GM21737 (cell line): Measurements from ENCODE around the gene C9orf40.

Experiments used
- ATAC-seq: cut with Tn5 transposase; IDR thresholded peaks from one replicate; pipeline ENCODE4 v1.9.1; 2021; ENCODE audit warnings: mild to moderate bottlenecking, moderate library complexity; ENCODE audit not compliant: unreplicated experiment

The C9orf40 gene

DNA sequence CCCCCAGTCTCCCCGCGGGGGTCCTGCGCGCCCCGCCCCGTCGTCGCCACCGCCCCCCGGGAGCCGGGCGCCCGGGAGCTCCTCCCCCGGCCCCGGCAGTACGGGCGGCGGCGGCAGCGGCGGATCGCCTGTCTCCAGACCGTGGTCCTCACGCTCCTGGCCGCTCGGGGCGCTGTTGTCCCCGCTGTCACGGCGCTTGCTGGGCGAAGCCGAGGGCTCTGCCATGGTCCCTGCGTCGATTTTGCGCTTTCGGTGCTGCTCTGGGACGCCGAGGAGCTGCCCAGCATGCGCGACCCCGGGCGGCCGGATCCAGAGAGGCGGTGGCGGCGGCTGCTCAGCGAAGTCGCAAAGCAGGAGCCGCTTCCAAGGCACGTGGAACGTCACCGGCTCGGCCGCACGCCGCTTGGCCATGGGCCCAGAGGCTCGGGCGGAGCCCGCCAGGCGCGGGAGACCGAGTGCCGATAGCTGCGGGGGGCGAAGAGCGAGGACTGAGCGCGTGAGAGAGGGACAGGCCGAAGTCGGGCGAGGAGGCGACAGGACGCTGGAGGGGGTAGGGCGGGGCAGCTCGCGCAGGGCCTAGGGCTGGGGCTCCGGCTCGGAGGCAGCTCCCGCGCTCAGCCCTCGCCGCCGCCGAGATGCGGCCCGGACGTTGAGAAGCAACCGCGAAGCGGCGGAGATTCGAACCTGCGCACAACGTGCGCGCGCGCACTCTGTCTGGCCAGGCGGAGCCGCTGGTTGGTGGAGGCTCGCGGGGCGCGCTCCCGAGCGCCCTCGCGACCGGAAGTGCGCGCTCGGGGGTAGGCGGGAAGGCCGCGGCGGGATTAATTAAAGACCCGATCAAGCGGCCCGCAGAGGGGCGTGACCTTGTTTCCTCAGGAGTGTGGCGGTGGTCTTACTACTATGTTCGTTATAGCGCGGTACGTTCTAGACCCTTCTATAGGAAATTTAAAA lies at the start of gene C9orf40:
Gene C9orf40, minus strand, starts transcription at position 712 of the 951 bp plus-strand sequence. Its CDS starts 301 bp downstream, at position 411.
- peak; percentile 91 for ATAC-seq

- peak; percentile 87 for ATAC-seq
Measured at GRCh38 chr9:75001719-75002421, 49.2 kb upstream of the C9orf40 start.

DNA sequence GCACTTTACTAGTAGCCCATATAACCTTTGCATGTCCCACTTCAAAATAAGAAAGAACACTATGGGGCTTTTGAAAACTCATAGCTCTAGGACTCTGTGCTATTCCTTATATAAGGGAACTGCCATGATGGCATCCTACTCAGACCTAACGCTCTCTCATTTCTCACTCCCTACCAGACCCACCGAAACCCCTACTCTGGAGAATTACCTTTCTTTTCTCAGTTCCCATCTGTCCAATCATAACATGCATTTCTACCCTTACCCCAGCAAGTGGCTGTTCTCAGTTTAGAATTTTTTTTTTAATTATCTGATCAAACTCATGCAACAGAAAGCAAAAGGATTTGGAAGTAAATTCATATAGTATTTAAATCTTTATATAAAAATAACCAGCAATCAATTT lies 48.1 kb upstream of the C9orf40 start:
- no peak for ATAC-seq

DNA sequence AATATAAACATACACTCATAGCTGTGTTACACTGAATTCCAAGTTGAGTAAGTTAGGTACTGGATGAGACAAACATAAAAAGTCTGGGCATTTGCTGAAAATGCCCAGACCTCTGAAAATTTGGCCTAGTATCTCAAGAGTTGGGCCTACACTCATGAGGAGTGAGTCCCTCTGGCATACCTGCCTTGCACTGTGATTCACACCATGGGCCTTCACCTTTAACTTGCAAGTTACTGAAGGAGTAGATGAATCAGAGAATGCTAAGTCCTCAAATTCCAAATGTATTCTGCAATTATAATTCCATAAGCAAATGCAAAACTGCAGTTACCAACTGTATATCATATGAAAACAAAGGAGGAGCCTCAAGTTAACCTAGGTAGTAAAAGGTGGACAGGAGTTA lies 32.3 kb upstream of the C9orf40 start:
- no peak for ATAC-seq

DNA sequence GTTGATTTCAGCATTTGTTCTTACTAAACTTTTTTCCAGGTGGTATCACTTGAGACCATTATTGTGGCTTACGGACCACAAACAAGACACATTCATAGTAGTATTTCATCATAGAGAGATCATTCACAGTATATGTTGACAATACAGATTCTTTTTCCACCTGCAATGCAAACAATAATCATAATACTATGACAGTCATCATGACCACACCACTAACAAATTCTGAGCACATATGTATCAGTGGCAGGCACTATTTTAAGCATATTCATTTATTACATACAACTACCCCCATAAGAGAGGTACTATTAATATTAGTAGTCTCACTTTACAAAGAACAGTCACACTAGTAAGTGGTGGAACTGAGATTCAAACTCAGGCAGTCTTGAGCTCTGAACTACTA lies 31.0 kb upstream of the C9orf40 start:
- ATAC-seq = no peak

- ATAC-seq = no peak
Measured at GRCh38 chr9:74979844-74980243, 27.1 kb upstream of the C9orf40 start.

DNA sequence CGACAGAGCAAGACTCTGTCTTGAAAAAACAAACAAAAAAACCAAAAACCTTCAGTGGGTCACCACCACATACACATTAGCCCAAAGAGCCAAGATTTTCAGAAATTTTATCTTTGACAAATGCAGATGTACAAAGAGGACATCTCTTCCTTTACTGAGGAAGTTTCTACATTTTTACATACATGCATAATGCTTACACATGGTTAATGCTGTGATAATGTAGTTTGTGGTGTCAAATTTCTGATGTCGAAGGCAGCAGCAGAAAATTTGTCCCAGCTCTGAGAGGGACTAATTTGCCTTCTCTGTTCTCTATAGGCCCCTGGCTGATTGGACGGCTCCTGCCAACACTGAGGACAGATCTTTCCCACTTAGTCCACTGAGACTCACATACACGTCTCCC lies 24.6 kb upstream of the C9orf40 start:
- no peak for ATAC-seq

DNA sequence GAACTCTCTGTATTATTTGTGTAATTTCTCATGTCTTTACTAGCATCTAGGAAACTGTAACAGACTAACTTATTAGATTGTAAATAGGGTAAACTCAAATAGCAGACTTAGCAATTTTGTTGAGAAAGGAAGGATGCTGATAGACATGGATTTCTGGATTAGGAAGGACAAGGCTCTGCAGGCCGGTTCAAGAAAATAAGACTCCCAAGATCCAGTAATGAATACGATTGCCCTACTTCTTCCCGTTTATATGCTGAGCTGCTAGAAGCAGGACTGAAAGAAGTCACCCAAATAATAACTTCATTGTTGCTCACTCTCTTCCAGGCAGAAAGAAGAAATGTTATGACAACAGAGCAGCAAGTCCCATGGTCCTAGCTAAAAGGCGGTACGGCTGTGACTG lies 22.8 kb upstream of the C9orf40 start:
- ATAC-seq = no peak

GRCh38 chr9:74974558-74974957 lies 21.8 kb upstream of the C9orf40 start:
- ATAC-seq = no peak

DNA sequence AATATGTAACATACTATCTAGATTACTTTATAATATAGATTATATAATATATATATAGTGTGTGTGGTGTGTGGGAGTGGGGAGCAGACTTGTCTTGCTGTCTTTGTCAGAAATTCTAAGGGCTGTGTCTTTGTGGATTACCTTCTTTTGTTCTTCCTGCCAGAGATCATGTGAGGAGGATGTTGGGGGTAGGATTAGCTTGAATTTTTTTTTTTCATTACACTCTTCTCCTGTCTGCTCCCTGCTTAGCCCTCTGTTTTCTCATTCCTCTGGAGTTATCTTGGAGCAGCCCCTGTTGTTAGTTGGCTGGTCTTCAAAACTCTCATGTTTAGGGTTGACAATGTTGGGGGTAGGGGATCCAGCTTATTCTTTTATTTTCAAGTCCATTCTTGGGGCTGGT lies 21.0 kb upstream of the C9orf40 start:
- ATAC-seq = no peak

- no peak for ATAC-seq
Measured at GRCh38 chr9:74963056-74963455, 10.3 kb upstream of the C9orf40 start.

GRCh38 chr9:74961496-74961895 lies 8.8 kb upstream of the C9orf40 start:
- no peak for ATAC-seq

GRCh38 chr9:74960561-74960960 lies 7.8 kb upstream of the C9orf40 start:
- ATAC-seq = no peak

DNA sequence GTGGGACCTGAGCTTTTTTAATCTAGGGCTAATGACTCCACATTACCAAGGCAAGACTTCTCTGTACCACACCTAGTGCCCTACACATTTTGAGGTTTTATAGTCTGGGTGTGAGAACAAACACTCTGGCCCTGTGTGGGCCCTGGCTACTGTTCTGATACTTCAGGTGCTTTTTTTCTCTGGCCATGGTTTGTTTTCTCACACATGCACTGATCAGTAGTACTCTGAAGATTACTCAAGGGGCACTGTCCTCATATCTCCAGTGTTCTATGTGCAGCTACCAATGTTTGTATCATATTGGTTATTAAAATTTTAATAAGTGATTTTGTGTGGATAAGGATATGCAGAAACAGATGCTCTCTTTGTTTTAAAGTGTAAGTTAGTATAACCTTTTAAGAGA lies 5.9 kb upstream of the C9orf40 start:
- no peak for ATAC-seq

DNA sequence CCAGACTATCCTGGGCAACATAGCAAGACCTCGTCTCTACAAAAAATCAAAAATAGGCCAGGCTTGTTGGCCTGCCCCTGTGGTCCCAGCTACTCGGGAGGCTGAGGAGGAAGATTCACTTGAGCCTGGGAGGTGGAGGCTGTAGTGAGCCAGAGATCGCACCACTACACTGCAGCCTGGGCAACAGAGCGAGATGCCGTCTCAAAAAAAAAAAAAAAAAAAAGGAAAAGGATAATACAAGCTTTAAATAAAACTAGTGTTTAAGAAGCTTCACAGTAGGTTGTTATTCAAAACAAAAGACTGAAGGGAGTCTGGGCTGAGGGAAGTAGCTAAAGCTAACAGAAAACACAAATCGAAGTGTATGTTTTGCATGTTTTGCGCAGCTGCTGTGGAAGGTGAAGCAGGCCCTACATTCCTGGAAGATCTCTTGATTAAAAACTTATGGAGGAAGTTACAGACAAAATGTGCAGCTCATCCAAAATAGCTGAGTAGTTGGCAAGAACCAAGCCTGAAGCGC lies 581 bp upstream of the C9orf40 start:
- no peak for ATAC-seq

- ATAC-seq = peak; percentile 31
Measured at GRCh38 chr9:74951725-74952151, 974 bp downstream of the C9orf40 start.

GRCh38 chr9:74951107-74951720 lies 1.5 kb downstream of the C9orf40 start:
- no peak for ATAC-seq

DNA sequence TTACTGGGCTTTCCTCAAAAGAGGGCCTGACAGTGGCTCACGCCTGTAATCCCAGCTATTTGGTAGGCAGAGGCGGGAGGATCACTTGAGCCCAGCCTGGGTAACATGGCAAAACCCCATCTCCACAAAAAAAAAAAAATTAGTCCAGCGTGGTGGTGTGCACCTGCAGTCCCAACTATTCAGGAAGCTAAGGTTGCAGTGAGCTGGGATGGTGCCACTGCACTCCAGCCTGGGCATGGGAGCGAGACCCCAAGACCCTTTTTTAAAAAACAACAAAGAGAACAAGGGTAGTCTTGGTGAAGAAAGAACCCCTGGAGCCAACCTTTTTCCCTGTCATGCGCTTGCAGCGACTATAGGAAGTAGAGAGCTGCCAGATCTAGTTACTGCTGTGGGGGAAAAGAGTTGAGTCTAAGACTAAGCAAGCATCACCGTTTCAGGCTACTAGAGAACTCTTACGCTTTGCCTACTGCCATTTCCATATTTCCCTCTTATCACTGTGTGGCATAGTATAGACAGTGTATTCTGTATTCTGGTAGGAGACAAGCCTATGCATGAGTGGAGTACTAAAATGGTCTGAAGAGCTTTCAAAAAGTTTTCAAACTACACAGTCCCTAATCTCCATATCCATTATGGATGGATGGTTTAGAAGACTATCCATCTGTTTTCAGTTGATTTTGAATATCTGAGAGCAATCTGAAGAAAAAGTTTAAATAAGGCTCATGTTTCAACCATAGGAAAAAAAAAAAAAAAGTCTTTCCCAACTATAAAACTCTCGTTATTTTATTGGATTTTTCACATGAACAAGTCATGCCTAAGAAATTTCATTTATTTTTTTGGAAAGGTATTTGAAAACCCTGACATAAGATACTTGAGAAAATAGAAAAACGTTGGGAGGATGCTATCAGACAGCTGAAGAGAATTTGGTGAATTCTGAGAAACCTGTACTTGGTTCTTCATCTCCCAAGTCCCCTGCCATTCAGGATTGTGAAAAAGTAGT lies 2.6 kb downstream of the C9orf40 start:
- no peak for ATAC-seq

GRCh38 chr9:74948937-74949336 lies 3.8 kb downstream of the C9orf40 start:
- no peak for ATAC-seq

- ATAC-seq = no peak
Measured at GRCh38 chr9:74946686-74947085, 6.0 kb downstream of the C9orf40 start.
